ENCODE results near the gene PPT2.

- TF ChIP-seq, protein P1, sequence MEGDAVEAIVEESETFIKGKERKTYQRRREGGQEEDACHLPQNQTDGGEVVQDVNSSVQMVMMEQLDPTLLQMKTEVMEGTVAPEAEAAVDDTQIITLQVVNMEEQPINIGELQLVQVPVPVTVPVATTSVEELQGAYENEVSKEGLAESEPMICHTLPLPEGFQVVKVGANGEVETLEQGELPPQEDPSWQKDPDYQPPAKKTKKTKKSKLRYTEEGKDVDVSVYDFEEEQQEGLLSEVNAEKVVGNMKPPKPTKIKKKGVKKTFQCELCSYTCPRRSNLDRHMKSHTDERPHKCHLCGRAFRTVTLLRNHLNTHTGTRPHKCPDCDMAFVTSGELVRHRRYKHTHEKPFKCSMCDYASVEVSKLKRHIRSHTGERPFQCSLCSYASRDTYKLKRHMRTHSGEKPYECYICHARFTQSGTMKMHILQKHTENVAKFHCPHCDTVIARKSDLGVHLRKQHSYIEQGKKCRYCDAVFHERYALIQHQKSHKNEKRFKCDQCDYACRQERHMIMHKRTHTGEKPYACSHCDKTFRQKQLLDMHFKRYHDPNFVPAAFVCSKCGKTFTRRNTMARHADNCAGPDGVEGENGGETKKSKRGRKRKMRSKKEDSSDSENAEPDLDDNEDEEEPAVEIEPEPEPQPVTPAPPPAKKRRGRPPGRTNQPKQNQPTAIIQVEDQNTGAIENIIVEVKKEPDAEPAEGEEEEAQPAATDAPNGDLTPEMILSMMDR (IDR thresholded peaks at IDR 0.05) = no peak
- TF ChIP-seq POLR2AphosphoS5 (IDR thresholded peaks at IDR 0.05) (no peak), POLR2A (IDR thresholded peaks at IDR 0.05) (no peak)
Measured at GRCh38 chr6:32181148-32181702, 27.3 kb downstream of the PPT2 start.

Data from suprapubic skin (tissue), 4 donors.